HEK293 (cell line): ENCODE measurements around the gene FBXO17.

Experiments used
- CTCF ChIA-PET: fragments of 350-600 bp; formaldehyde crosslinking; extraction: SDS; loops from one replicate; lab custom pipeline; 2021; ENCODE audit warnings: antibody characterized with exemption; lab: Yijun Ruan, JAX
- POLR2A ChIA-PET: fragments of 300-600 bp; formaldehyde crosslinking; extraction: SDS; loops from one replicate; lab custom pipeline; 2020; ENCODE audit warnings: antibody characterized with exemption, inconsistent platforms; lab: Yijun Ruan, JAX
- H3K27ac ChIP-seq: fragments of 200-500 bp; sonication (Bioruptor generic); 2 replicates; pipeline ENCODE4 v1.5.1; 2014; ENCODE audit warnings: low read depth, low read length, control low read depth, inconsistent platforms; ENCODE audit errors: extremely low read depth
- H3K36me3 ChIP-seq, 2 experiments: fragments of 200-500 bp in 1 of 2; sonication (Bioruptor generic) in 1 of 2; 1 replicate in 1 of 2; 2 replicates in 1 of 2; pipeline ENCODE4 v1.5.1; 2014 to 2017; ENCODE audit warnings: inconsistent platforms in 2 of 2, low read length in 2 of 2; ENCODE audit not compliant: control insufficient read depth in 2 of 2, insufficient read depth in 1 of 2
- H3K4me1 ChIP-seq: fragments of 200-500 bp; sonication (Bioruptor generic); 2 replicates; pipeline ENCODE4 v1.5.1; 2014; ENCODE audit warnings: mild to moderate bottlenecking, low read length, inconsistent platforms; ENCODE audit not compliant: control insufficient read depth, insufficient read depth
- H3K4me3 ChIP-seq: 2 replicates; pipeline ENCODE4 v1.5.1; 2011; ENCODE audit warnings: low read depth, mild to moderate bottlenecking, control low read depth, low read length, moderate library complexity
- H3K9me3 ChIP-seq: fragments of 200-500 bp; sonication (Bioruptor generic); 2 replicates; pipeline ENCODE4 v1.5.1; 2014; ENCODE audit warnings: low read depth, low read length, inconsistent platforms; ENCODE audit not compliant: control insufficient read depth, insufficient read depth
- EGR2 ChIP-seq: fragments of 450-650 bp; formaldehyde crosslinking; IDR thresholded peaks from 2 replicates; pipeline ENCODE4 v1.5.1; 2016; ENCODE audit warnings: low read depth, missing biosample characterization, missing genetic modification characterization
- GFI1B ChIP-seq: fragments of 450-650 bp; formaldehyde crosslinking; IDR thresholded peaks from 2 replicates; pipeline ENCODE4 v1.5.1; 2016; ENCODE audit warnings: missing biosample characterization, missing genetic modification characterization
- GLIS2 ChIP-seq: fragments of 450-650 bp; formaldehyde crosslinking; IDR thresholded peaks from 2 replicates; pipeline ENCODE4 v1.5.1; 2016; ENCODE audit warnings: missing biosample characterization, missing genetic modification characterization
- KLF10 ChIP-seq: fragments of 450-650 bp; IDR thresholded peaks from 2 replicates; pipeline ENCODE4 v1.5.1; 2018; ENCODE audit warnings: missing biosample characterization, mild to moderate bottlenecking, missing genetic modification characterization
- MEIS1 ChIP-seq: sonication (generic); formaldehyde crosslinking; IDR thresholded peaks from 2 replicates; pipeline ENCODE4 v1.8.1; 2022; ENCODE audit warnings: missing genetic modification reagents, mild to moderate bottlenecking, borderline replicate concordance
- OVOL3 ChIP-seq: fragments of 450-650 bp; formaldehyde crosslinking; IDR thresholded peaks from 2 replicates; pipeline ENCODE4 v1.5.1; 2016; ENCODE audit warnings: missing biosample characterization, missing genetic modification characterization
- ZBTB17 ChIP-seq: fragments of 450-650 bp; formaldehyde crosslinking; IDR thresholded peaks from 2 replicates; pipeline ENCODE4 v1.5.1; 2016; ENCODE audit warnings: missing biosample characterization, missing genetic modification characterization
- ZFHX2 ChIP-seq: fragments of 450-650 bp; formaldehyde crosslinking; conservative IDR thresholded peaks from 2 replicates; pipeline ENCODE4 v1.5.1; 2016; ENCODE audit warnings: missing biosample characterization, missing genetic modification characterization
- ZFP41 ChIP-seq: fragments of 450-650 bp; formaldehyde crosslinking; IDR thresholded peaks from 2 replicates; pipeline ENCODE4 v1.5.1; 2016; ENCODE audit warnings: missing biosample characterization, missing genetic modification characterization, borderline replicate concordance
- ZNF16 ChIP-seq: fragments of 450-650 bp; formaldehyde crosslinking; IDR thresholded peaks from 2 replicates; pipeline ENCODE4 v1.5.1; 2016; ENCODE audit warnings: low read depth, missing biosample characterization, missing genetic modification characterization
- ZNF274 ChIP-seq, 2 experiments: fragments of 200-500 bp in 1 of 2; fragments of 450-650 bp in 1 of 2; sonication (Bioruptor generic) in 1 of 2; formaldehyde crosslinking in 1 of 2; IDR thresholded peaks; 2 replicates each; pipeline versions ENCODE4 v1.5.1 to v1.6.1; 2014 to 2016; ENCODE audit warnings: borderline replicate concordance in 1 of 2, inconsistent platforms in 1 of 2, low read length in 1 of 2, missing biosample characterization in 1 of 2, missing genetic modification characterization in 1 of 2
- ZNF423 ChIP-seq: fragments of 450-650 bp; formaldehyde crosslinking; IDR thresholded peaks from 2 replicates; pipeline ENCODE4 v1.5.1; 2016; ENCODE audit warnings: missing biosample characterization, missing genetic modification characterization
- ZNF843 ChIP-seq: fragments of 450-650 bp; formaldehyde crosslinking; IDR thresholded peaks from 2 replicates; pipeline ENCODE4 v1.5.1; 2016; ENCODE audit warnings: missing biosample characterization, missing genetic modification characterization
- TF ChIP-seq, protein P1 (sequence below): fragments of 450-650 bp; formaldehyde crosslinking; IDR thresholded peaks from 2 replicates; pipeline ENCODE4 v1.5.1; 2016; ENCODE audit warnings: missing biosample characterization, missing genetic modification characterization, borderline replicate concordance
- TF ChIP-seq, protein P2 (sequence below): fragments of 450-650 bp; formaldehyde crosslinking; conservative IDR thresholded peaks from 2 replicates; pipeline ENCODE4 v1.5.1; 2016; ENCODE audit warnings: low read depth, missing biosample characterization, missing genetic modification characterization

FBXO17 gene

DNA sequence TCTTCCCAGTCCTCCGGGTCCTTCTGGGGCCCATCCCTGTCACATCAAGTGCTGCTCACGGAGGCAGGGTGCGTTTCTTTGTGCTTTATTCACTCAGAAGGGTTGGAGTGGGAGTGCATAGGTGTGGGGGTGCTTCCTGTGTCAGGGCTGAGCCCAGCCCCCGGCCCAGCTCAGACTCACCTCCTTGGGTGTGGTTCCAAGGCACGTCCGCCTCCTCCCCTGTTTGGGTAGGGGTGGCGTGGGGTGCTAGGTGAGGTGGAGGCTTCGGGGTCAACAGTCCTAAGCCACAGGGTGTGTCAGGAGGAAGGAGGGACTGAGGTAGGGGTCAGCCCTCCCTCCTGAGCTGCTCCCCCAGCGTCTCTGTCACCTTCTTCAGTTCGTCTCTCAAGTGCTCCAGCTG lies 66.6 kb downstream of the FBXO17 start:
- Histone ChIP-seq H3K27ac (no peak overlapping the region; the same call in 1 of the 2 replicates), H3K4me1 (no peaks in the 10 kb centered on the region), H3K4me3 (no peak overlapping the region), H3K36me3 (peaks cover 30 to 46% of the 10 kb centered on the region in 2 experiments), H3K9me3 (no peaks in the 10 kb centered on the region)
- ChIA-PET POLR2A (interaction anchor here (0.6 to 1.2 kb wide), 3 partner anchors 9 to 101 kb away, joined by 3 read pairs; partner anchors contain the start of genes ECH1 and NFKBIB), CTCF (interaction anchor here (0.7 to 2.0 kb wide), 3 partner anchors 21 to 1015 kb away, joined by 3 to 7 read pairs (median 5); partner anchors contain the start of genes MRPS12 and SARS2)
- TF ChIP-seq ZNF16 (tag by site-specific recombination) (no peak), EGR2 (tag by site-specific recombination) (peak; percentile 84), ZFHX2 (tag by site-specific recombination) (peak; percentile 87), ZNF423 (tag by site-specific recombination) (no peak), OVOL3 (tag by site-specific recombination) (no peak), MEIS1 (no peak)
- TF ChIP-seq, protein P1, sequence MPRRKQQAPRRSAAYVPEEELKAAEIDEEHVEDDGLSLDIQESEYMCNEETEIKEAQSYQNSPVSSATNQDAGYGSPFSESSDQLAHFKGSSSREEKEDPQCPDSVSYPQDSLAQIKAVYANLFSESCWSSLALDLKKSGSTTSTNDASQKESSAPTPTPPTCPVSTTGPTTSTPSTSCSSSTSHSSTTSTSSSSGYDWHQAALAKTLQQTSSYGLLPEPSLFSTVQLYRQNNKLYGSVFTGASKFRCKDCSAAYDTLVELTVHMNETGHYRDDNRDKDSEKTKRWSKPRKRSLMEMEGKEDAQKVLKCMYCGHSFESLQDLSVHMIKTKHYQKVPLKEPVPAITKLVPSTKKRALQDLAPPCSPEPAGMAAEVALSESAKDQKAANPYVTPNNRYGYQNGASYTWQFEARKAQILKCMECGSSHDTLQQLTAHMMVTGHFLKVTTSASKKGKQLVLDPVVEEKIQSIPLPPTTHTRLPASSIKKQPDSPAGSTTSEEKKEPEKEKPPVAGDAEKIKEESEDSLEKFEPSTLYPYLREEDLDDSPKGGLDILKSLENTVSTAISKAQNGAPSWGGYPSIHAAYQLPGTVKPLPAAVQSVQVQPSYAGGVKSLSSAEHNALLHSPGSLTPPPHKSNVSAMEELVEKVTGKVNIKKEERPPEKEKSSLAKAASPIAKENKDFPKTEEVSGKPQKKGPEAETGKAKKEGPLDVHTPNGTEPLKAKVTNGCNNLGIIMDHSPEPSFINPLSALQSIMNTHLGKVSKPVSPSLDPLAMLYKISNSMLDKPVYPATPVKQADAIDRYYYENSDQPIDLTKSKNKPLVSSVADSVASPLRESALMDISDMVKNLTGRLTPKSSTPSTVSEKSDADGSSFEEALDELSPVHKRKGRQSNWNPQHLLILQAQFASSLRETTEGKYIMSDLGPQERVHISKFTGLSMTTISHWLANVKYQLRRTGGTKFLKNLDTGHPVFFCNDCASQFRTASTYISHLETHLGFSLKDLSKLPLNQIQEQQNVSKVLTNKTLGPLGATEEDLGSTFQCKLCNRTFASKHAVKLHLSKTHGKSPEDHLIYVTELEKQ (tag by site-specific recombination) = no peak

DNA sequence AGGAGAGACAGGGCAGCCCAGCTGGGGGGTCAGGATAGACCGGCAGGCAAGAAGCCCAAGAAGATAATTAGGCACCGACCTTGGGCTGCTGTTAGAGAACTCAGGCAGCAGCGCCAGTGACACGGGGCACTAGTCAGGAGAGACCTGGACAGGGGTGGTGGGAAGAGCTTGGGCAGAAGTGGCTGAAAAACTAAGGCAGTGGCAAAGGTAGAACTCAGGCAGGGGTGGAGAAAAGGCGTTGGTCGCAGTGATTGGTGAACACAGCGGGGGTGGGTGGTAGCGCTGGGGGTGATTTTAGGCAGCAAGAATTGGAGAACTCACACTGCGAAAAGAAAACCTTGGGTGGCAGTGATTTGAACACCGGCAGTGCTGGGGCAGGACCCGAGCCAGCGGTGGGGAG lies 67.9 kb downstream of the FBXO17 start:
- TF ChIP-seq, protein P2, sequence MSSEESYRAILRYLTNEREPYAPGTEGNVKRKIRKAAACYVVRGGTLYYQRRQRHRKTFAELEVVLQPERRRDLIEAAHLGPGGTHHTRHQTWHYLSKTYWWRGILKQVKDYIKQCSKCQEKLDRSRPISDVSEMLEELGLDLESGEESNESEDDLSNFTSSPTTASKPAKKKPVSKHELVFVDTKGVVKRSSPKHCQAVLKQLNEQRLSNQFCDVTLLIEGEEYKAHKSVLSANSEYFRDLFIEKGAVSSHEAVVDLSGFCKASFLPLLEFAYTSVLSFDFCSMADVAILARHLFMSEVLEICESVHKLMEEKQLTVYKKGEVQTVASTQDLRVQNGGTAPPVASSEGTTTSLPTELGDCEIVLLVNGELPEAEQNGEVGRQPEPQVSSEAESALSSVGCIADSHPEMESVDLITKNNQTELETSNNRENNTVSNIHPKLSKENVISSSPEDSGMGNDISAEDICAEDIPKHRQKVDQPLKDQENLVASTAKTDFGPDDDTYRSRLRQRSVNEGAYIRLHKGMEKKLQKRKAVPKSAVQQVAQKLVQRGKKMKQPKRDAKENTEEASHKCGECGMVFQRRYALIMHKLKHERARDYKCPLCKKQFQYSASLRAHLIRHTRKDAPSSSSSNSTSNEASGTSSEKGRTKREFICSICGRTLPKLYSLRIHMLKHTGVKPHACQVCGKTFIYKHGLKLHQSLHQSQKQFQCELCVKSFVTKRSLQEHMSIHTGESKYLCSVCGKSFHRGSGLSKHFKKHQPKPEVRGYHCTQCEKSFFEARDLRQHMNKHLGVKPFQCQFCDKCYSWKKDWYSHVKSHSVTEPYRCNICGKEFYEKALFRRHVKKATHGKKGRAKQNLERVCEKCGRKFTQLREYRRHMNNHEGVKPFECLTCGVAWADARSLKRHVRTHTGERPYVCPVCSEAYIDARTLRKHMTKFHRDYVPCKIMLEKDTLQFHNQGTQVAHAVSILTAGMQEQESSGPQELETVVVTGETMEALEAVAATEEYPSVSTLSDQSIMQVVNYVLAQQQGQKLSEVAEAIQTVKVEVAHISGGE (tag by site-specific recombination) = no peak
- peak; percentile 21; the same call in 1 of the 2 replicates for TF ChIP-seq GLIS2
- no peak for TF ChIP-seq GFI1B (tag by site-specific recombination)
- no peak for TF ChIP-seq ZNF843 (tag by site-specific recombination)
- TF ChIP-seq ZNF274 (IDR thresholded peaks at IDR 0.05; ENCODE audit: low read length) = no peak
- TF ChIP-seq ZNF274 (tag by site-specific recombination; IDR thresholded peaks at IDR 0.05; ENCODE audit: borderline replicate concordance) = peak; percentile 98
- TF ChIP-seq EGR2 (tag by site-specific recombination) = no peak
- no peak for TF ChIP-seq KLF10 (tag by site-specific recombination)
- no peak for TF ChIP-seq ZFP41 (tag by site-specific recombination)
- TF ChIP-seq ZBTB17 (tag by site-specific recombination) = no peak
- ChIA-PET CTCF (interaction anchor here (0.9 to 2.0 kb wide), 2 partner anchors 20 to 22 kb away, joined by 4 to 7 read pairs; partner anchors contain the start of gene SARS2), POLR2A (no interaction called here)
- H3K4me3 ChIP-seq = no peak overlapping the region
- H3K4me1 ChIP-seq = no peaks in the 10 kb centered on the region
- peaks cover 38 to 46% of the 10 kb centered on the region in 2 experiments for H3K36me3 ChIP-seq
- H3K27ac ChIP-seq = no peak overlapping the region
- H3K9me3 ChIP-seq = no peaks in the 10 kb centered on the region
